ENCODE results near the gene SLC37A1. TPM values are rescaled to one million over a fixed set of nuclear protein-coding genes. Genes with fewer than 3 reads are reported as not detected.

The SLC37A1 gene
- total RNA-seq, 1 experiment from 2014 or later: 4.9 TPM

DNA sequence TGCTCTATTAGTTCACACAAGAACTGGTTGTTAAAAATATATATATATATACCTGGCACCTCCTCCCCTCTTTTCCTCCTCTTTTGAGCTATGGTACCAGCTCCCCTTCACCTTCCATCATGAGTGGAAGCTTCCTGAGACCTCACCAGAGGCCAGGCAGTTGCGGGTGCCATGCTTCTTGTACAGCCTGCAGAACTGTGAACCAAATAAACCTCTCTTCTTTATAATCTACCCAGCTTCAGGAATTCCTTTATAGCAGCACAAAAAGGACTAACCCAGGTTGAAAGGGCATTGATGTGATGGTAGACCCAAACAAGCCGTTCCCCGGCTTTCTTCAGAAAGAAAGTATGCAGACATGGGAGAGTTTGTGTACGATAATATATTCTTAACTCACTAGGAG, 32.5 kb upstream of the SLC37A1 start:
- BruUV-seq (replicated peaks): no TSS peak

GRCh38 chr21:42484966-42485365, 28.7 kb upstream of the SLC37A1 start:
- intact Hi-C loops (cut with micrococcal nuclease): no loop called here
- Mint-ChIP-seq H3K9me3 (ENCODE audit: unreplicated experiment) (no peaks in the 10 kb centered on the region), H3K4me1 (ENCODE audit: insufficient read depth, unreplicated experiment) (peaks cover 8% of the 10 kb centered on the region), H3K27ac (ENCODE audit: low read depth, unreplicated experiment) (no peak overlapping the region), H3K27me3 (ENCODE audit: insufficient read depth, unreplicated experiment) (peaks cover 20% of the 10 kb centered on the region), H3K4me3 (ENCODE audit: unreplicated experiment) (no peak overlapping the region), H3K36me3 (ENCODE audit: insufficient read depth, unreplicated experiment) (no peaks in the 10 kb centered on the region)
- BruUV-seq (replicated peaks): no TSS peak
- no peak for DNase-seq (ENCODE audit: unreplicated experiment)
- POLR2A ChIA-PET: no interaction called here
- CTCF ChIA-PET: no interaction called here
- no peak for TF ChIP-seq CTCF (IDR thresholded peaks at IDR 0.05; ENCODE audit: unreplicated experiment)

More for the DNA sequence above, 32.5 kb upstream of the SLC37A1 start:
- no peak for DNase-seq (ENCODE audit: unreplicated experiment)
- no peak overlapping the region for H3K4me3 Mint-ChIP-seq (ENCODE audit: unreplicated experiment)
- H3K27ac Mint-ChIP-seq (ENCODE audit: low read depth, unreplicated experiment): no peak overlapping the region
- H3K27me3 Mint-ChIP-seq (ENCODE audit: insufficient read depth, unreplicated experiment): no peaks in the 10 kb centered on the region
- H3K36me3 Mint-ChIP-seq (ENCODE audit: insufficient read depth, unreplicated experiment): no peaks in the 10 kb centered on the region
- no peaks in the 10 kb centered on the region for H3K9me3 Mint-ChIP-seq (ENCODE audit: unreplicated experiment)
- no peaks in the 10 kb centered on the region for H3K4me1 Mint-ChIP-seq (ENCODE audit: insufficient read depth, unreplicated experiment)
- TF ChIP-seq CTCF (IDR thresholded peaks at IDR 0.05; ENCODE audit: unreplicated experiment): no peak
- intact Hi-C loops (cut with micrococcal nuclease): no loop called here
- POLR2A ChIA-PET: no interaction called here
- CTCF ChIA-PET: no interaction called here

DNA sequence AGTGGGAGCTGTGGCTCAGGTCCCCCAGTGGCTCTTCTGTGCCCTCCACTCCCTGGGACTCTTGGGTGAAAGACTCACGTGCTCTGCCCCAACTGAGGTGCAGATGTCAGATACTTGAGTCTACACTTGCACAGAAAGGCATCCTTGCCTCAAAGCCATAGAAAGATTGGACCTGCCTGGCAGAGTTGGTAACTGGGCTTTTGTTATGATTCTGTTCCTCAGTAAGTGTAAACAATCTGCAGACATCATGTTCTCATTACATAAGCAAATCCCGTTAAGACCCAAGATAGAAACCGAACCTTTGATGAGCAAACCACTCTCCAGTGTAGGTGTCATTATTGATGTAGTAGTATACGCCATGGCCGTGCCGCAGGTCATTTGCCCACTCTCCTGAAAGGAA, 27.6 kb upstream of the SLC37A1 start:
- ChIA-PET CTCF (no interaction called here), POLR2A (interaction anchor here (1.9 kb wide), 1 partner anchor 9 kb away, joined by 4 read pairs; the partner anchor contains the start of gene RSPH1)
- intact Hi-C loops (cut with micrococcal nuclease): no loop called here
- H3K27ac Mint-ChIP-seq (ENCODE audit: low read depth, unreplicated experiment): no peak overlapping the region
- H3K27me3 Mint-ChIP-seq (ENCODE audit: insufficient read depth, unreplicated experiment): peaks cover 20% of the 10 kb centered on the region
- TF ChIP-seq CTCF (IDR thresholded peaks at IDR 0.05; ENCODE audit: unreplicated experiment): no peak
- DNase-seq (ENCODE audit: unreplicated experiment): no peak
- no peaks in the 10 kb centered on the region for H3K36me3 Mint-ChIP-seq (ENCODE audit: insufficient read depth, unreplicated experiment)
- H3K4me1 Mint-ChIP-seq (ENCODE audit: insufficient read depth, unreplicated experiment): peaks cover 8% of the 10 kb centered on the region
- H3K9me3 Mint-ChIP-seq (ENCODE audit: unreplicated experiment): no peaks in the 10 kb centered on the region
- no peak overlapping the region for H3K4me3 Mint-ChIP-seq (ENCODE audit: unreplicated experiment)
- BruUV-seq (replicated peaks): no TSS peak

GRCh38 chr21:42486531-42486930, 27.1 kb upstream of the SLC37A1 start:
- no peak overlapping the region for H3K27ac Mint-ChIP-seq (ENCODE audit: low read depth, unreplicated experiment)
- TF ChIP-seq CTCF (IDR thresholded peaks at IDR 0.05; ENCODE audit: unreplicated experiment): no peak
- H3K4me3 Mint-ChIP-seq (ENCODE audit: unreplicated experiment): no peak overlapping the region
- POLR2A ChIA-PET: interaction anchor here (1.9 kb wide), 1 partner anchor 9 kb away, joined by 4 read pairs; the partner anchor contains the start of gene RSPH1
- no peaks in the 10 kb centered on the region for H3K9me3 Mint-ChIP-seq (ENCODE audit: unreplicated experiment)
- no TSS peak for BruUV-seq (replicated peaks)
- intact Hi-C loops (cut with micrococcal nuclease): no loop called here
- H3K27me3 Mint-ChIP-seq (ENCODE audit: insufficient read depth, unreplicated experiment): peaks cover 20% of the 10 kb centered on the region
- CTCF ChIA-PET: interaction anchor here (0.6 kb wide), 1 partner anchor 176 kb away, joined by 3 read pairs; no protein-coding TSS in a partner anchor
- no peaks in the 10 kb centered on the region for H3K36me3 Mint-ChIP-seq (ENCODE audit: insufficient read depth, unreplicated experiment)
- H3K4me1 Mint-ChIP-seq (ENCODE audit: insufficient read depth, unreplicated experiment): peaks cover 8% of the 10 kb centered on the region
- peak; percentile 26 for DNase-seq (ENCODE audit: unreplicated experiment)

Data from MCF 10A (cell line).